Activated CD4-positive, CD25-positive, alpha-beta regulatory T cell treated with anti-CD3 and anti-CD28 coated beads, Interleukin-2, amount 50 U/mL, for 72 hours (primary cell): ENCODE measurements around the gene GALNT4.

Experiments used
- DNase-seq: peaks from one replicate; pipeline ENCODE4 v3.0.0; 2021

The GALNT4 gene

DNA sequence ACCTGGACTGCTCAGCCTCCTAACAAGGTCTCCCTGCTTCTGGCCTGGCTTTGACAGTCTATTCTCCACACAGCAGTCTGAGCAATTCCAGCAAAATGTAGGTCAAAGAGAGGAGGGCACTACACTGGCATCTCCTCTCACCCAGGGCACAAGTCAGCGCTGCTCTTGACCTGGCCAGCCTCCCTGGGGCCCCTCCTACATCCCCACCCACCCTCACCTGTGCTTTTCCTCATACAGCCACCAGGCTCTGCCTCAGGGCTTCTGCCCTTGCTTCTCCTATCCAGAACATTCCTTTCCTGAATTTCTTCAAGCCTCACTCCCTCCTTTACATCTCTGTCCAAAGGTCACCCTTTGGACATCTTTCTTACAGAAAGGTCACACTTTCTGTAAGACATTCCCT lies 33.7 kb downstream of the GALNT4 start:
- DNase-seq = no peak

DNA sequence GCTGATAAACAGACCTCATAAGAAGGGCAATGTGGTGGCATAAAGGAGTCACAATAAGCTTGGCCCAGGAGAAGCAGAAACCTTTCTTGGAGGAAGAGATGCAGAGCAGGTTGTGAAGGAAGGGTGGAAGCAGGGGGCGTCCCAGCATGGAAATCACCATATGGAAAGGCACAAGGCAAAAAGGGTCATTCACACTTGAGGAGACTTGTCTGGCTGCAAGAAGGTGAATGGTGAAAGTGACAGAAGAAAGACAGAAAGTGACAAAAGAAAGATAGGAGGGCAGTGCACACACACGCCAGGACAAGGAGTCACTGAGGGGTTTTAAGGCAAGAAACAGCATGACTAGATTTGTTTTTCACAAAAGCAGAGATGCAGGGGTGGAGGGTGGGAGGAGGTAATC lies 38.3 kb downstream of the GALNT4 start:
- no peak for DNase-seq

DNA sequence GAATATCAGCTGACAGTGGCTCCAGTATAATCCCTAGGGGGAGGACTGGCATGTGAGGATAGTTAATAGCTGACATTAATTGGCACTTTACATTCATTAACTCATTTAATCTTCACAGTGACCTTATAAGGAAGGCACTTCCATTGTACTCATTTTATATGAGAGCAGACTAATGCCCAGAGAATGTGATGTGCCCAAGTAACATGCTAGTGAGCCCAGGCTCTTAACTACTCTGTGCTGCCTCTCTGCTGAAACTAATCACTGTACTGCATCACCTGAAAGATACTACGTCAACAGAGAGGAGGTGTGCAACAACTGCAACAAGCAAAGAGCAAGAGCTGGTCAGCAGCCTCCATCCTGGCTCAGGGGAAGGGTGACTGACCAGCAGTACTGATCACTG lies 40.1 kb downstream of the GALNT4 start:
- DNase-seq = no peak

DNA sequence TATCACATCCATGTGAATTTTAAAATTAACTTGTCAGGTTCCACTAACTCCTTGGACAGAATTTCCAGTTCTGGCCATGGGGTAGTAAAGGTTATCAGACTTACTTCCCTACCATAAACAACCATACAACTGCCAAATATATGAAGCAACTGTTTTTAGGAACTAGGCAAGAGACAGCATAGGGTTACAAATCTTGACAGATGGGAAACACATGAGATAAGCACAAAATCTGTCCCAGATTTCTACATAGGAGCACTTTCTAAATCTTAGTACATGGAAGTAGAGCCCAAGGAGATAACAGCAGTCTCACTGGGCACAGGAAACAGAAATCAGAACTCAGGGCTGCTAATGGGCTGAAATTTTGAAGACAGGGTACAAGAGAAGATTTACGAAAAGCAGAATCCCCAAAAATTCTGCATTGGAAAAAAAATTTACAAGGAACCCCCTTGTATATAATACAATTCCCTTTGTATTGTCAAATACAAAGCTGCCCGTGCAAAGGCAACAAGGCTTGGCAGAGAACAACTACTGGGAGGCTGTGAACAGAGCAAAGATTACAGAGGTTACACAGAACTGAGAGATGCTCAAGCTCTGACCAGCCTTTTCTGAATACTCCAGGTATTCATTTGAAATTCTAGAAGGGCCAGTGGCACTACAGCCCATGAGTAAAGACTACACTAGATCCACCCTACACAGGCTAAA lies 43.2 kb downstream of the GALNT4 start:
- DNase-seq = no peak

DNA sequence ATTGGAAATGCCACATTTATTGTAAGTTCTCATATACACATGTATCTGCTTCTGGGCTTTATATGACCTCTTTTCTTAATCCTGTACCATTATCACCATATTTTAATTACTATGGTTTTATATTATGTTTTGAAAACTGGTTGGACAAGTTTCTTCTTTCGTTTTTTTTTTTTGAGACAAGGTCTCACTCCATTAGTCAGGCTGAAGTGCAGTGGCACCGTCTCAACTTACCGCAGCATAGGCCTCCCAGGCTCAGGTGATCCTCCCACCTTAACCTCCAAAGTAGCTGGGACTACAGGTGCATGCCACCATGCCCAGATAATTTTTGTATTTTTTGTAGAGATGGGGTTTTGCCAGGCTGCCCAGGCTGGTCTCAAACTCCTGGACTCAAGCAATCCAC lies 44.6 kb downstream of the GALNT4 start:
- no peak for DNase-seq

DNA sequence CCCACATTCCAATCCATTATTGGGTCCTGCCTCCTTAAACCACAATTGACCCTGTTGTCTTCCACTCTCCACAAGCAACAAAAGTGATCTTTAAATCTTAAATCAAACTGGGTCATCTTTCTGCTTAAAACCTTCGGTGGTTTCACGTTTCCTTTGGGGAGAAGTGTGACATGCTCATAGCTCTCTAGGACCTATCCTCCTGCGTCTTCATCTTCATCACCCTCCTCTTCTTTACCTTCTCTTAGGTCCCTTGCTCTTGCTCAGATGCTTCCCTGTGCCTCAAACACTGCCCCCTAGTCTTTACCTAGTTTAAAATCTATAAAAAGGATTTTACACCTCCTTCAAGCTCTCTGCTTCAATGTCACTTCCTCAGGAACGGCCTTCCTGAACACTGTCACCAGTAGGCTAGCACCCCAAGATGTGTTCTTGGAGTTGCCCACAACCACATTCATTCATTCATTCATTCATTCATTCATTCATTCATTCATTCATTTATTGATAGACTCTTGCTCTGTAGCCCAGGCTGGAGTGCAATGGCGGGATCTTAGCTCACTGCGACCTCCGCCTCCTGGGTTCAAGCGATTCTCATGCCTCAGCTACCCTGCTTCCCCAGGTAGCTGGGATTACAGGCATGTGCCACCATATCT lies 46.8 kb downstream of the GALNT4 start:
- DNase-seq = no peak

DNA sequence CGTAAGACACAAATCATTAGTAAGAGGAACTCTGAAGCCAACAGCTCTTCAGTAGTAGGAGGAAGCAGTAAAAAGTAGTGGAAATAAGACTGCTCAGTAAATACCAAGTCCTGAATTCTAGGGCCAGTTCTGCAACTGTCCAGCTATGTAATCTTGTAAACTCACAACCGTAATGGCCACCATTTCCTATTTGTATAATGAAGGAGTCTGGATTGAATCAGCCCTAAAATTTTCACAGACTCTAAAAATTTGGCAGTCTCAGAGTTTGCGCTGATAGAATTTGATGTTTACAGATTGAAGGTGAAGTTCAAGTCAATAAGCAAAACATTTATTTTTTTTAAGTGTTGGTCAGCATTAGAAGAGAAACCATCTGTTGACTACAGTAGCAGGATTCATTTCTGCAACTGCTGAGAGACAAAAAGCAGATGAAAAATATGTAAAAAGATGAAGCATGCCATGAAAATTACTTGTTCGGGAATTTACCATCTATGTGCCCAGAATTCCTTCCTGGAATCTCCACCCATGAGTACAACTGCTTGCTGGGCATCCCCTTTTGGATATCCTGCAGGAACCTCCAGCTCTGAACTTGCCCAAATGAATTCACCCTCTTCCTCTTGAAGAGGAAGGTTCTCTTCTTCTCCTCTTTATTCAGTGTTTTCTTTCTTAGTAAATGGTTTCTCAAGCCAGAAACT lies 47.5 kb downstream of the GALNT4 start:
- no peak for DNase-seq

DNA sequence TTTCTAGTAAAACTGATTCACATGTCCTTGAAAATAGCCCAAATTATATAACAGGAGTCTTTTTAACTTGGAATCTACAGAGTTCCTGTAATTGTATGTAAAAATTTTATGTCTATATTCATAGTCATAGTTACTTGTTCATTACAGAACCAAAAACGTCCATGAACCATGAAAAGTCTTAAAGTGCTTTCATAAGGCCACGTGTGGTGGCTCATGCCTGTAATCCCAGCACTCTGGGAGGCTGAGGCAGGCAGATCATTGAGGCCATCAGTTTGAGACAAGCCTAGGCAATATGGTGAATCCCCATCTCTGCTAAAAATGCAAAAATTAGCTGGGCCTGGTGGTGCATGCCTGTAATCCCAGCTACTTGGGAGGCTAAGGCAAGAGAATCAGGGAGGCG lies 48.4 kb downstream of the GALNT4 start:
- no peak for DNase-seq

DNA sequence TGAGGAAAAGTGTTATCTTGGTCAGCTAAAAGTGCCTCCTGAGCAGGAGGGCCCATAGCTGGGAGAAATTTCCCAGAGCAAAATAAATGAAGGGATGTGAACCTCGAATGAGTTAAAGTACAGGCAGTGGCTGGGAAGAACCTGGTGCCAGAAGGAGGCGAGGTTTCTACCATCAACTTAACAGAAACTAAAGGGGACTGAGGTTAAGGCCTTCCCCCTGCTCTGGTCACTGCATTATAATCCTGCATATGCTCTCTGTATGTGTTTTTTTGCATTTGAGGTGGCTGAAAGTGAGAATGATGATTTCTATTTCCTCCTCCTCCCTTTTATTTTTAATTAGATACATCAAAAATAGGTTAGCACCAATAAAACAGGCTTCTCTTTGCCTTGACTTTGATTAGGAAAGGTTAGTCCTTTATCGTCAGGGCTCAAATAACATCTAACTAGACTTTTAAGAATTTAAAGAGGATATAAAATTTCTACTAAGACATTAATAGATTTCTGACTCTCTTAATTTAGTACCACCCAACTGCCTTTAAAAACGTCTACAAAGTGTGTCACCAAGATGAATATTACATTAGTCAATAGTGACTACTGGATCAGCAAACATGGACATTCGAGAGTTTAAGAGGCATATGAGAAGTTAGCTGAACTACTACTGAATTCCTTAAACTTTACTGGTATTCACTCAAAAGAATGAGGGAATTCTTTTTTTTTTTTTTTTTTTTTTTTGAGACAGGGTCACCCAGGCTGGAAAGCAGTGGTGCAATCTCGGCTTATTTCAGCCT lies 49.2 kb downstream of the GALNT4 start:
- DNase-seq = no peak

DNA sequence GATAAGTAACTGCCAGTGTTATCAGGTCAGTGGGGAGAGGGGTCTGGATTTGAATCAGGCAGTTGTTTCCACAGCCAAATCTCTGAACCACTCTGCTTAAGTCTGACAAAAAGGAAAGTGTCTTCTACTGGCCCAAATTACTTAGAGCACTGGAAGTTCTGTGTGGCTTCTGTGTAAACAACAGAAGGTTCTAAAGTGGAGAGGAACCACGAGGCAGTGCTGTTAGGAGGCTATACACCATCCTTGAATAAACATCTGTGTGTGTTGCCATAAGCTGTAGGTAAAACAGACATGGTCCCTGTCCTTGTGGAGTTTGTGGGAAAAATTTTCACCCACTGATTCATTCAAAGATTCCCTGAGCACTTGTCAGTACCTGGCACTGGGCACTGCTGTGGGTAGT lies 50.0 kb downstream of the GALNT4 start:
- no peak for DNase-seq
